ENCODE measurements around the gene MXD1. TPM values are rescaled to one million over a fixed set of nuclear protein-coding genes. Genes with fewer than 3 reads are reported as not detected.

The MXD1 gene
- polyA plus RNA-seq, 3 donors: 83.1 to 247 (median 112) TPM

DNA sequence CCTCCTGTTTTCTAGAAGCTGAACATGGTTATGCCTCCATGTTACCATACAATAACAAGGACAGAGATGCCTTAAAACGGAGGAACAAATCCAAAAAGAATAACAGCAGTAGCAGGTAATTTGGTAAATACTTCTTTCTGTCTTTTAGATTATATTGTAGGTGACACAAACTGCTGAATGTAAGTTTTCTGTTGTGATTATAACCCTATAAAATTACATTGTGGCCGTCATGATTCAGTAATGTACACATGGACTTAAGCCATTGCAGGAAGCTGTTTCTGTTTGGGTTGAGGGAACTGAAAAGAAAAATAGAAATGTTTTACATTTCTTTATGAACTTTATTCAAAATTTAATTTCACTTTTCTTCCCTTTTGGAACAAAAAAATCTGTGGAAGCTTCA lies 1.2 kb downstream of the MXD1 start:
- Mint-ChIP-seq H3K9me3 (peaks cover 0 to 2% (median 0%) of the 10 kb centered on the region in 7 donors), H3K27me3 (ENCODE audit: low read depth in 3 of 3) (no peaks in the 10 kb centered on the region), H3K4me1 (peaks cover 31% of the 10 kb centered on the region), H3K4me3 (peak overlapping the region; percentile 86 to 90), H3K36me3 (peaks cover 43 to 47% of the 10 kb centered on the region in 2 donors), H3K27ac (peak overlapping the region; percentile 70 to 93 (median 88))
- Histone ChIP-seq H4K20me1 (ENCODE audit: insufficient read depth, low read length) (peaks cover 27% of the 10 kb centered on the region), H3K4me2 (replicated peaks; ENCODE audit: extremely low read depth, low read length, poor library complexity, severe bottlenecking) (peak overlapping the region; percentile 77), H3K79me2 (ENCODE audit: insufficient read depth, low read length) (peaks cover 66% of the 10 kb centered on the region), H3K36me3 (replicated peaks in 1 of 2; ENCODE audit: control insufficient read depth in 1 of 2, insufficient read depth in 2 of 2, low read length in 2 of 2) (peaks cover 27 to 36% of the 10 kb centered on the region in 2 donors), H3K27me3 (ENCODE audit: control insufficient read depth in 2 of 2, insufficient read depth in 2 of 2, low read length in 2 of 2) (no peaks in the 10 kb centered on the region), H3K27ac (ENCODE audit: low read depth in 1 of 2, low read length in 2 of 2) (peak overlapping the region in 1 of 2 donors; percentile 90), H3K9ac (ENCODE audit: insufficient read depth, low read length, poor library complexity, severe bottlenecking) (peak overlapping the region; percentile 92), H2AFZ (ENCODE audit: insufficient read depth, low read depth, low read length, poor library complexity, severe bottlenecking) (no peak overlapping the region), H3K4me1 (ENCODE audit: control insufficient read depth in 1 of 2, insufficient read depth in 2 of 2, low read length in 2 of 2) (peaks cover 37 to 51% of the 10 kb centered on the region in 2 donors), H3K4me3 (replicated peaks in 1 of 3; ENCODE audit: low read depth in 2 of 3, low read length in 3 of 3) (peak overlapping the region; percentile 85 to 98 (median 88)), H3K9me3 (replicated peaks in 1 of 2; ENCODE audit: control insufficient read depth in 1 of 2, insufficient read depth in 1 of 2, low read length in 2 of 2) (no peaks in the 10 kb centered on the region)
- no peak for TF ChIP-seq CTCF (IDR thresholded peaks at IDR 0.05)
- DNase-seq: no peak
- WGBS (ENCODE audit: insufficient coverage): no CpG with 5 or more reads among the region's 2 CpGs
- intact Hi-C loops (cut with micrococcal nuclease): loop anchor here (2.0 to 5.0 kb wide), 2 partner anchors 17 to 171 kb away; partner anchors contain the start of gene PCBP1 (in 1 of the 2)

GRCh38 chr2:69917852-69918251 lies 2.9 kb downstream of the MXD1 start:
- Histone ChIP-seq H3K9ac (ENCODE audit: insufficient read depth, low read length, poor library complexity, severe bottlenecking) (peak overlapping the region; percentile 57), H3K79me2 (ENCODE audit: insufficient read depth, low read length) (peaks cover 84% of the 10 kb centered on the region), H3K4me2 (replicated peaks; ENCODE audit: extremely low read depth, low read length, poor library complexity, severe bottlenecking) (peak overlapping the region; percentile 77), H3K4me1 (ENCODE audit: control insufficient read depth in 1 of 2, insufficient read depth in 2 of 2, low read length in 2 of 2) (peaks cover 37 to 51% of the 10 kb centered on the region in 2 donors), H3K9me3 (replicated peaks in 1 of 2; ENCODE audit: control insufficient read depth in 1 of 2, insufficient read depth in 1 of 2, low read length in 2 of 2) (no peaks in the 10 kb centered on the region), H3K27ac (ENCODE audit: low read depth in 1 of 2, low read length in 2 of 2) (peak overlapping the region in 1 of 2 donors; percentile 90), H3K36me3 (replicated peaks in 1 of 2; ENCODE audit: control insufficient read depth in 1 of 2, insufficient read depth in 2 of 2, low read length in 2 of 2) (peaks cover 41 to 53% of the 10 kb centered on the region in 2 donors), H3K4me3 (replicated peaks in 1 of 3; ENCODE audit: low read depth in 2 of 3, low read length in 3 of 3) (peak overlapping the region; percentile 85 to 98 (median 88)), H2AFZ (ENCODE audit: insufficient read depth, low read depth, low read length, poor library complexity, severe bottlenecking) (no peak overlapping the region), H3K27me3 (ENCODE audit: control insufficient read depth in 2 of 2, insufficient read depth in 2 of 2, low read length in 2 of 2) (no peaks in the 10 kb centered on the region), H4K20me1 (ENCODE audit: insufficient read depth, low read length) (peaks cover 35% of the 10 kb centered on the region)
- intact Hi-C loops (cut with micrococcal nuclease): loop anchor here (2.0 to 5.0 kb wide), 2 partner anchors 15 to 169 kb away; partner anchors contain the start of gene PCBP1 (in 1 of the 2)
- peak; percentile 68 to 90 (median 89) for DNase-seq
- Mint-ChIP-seq H3K36me3 (peaks cover 53 to 64% of the 10 kb centered on the region in 2 donors), H3K9me3 (peaks cover 0 to 2% (median 0%) of the 10 kb centered on the region in 7 donors), H3K4me3 (peak overlapping the region; percentile 86 to 90), H3K4me1 (peaks cover 30% of the 10 kb centered on the region), H3K27me3 (ENCODE audit: low read depth in 3 of 3) (peaks cover 0 to 2% (median 0%) of the 10 kb centered on the region in 3 donors), H3K27ac (peak overlapping the region; percentile 89 to 94 (median 91))
- 10% methylated on average over 2 of the region's 3 CpGs for WGBS (ENCODE audit: insufficient coverage)
- TF ChIP-seq CTCF (IDR thresholded peaks at IDR 0.05): no peak

Data from CD14-positive monocyte (primary cell).